SK-N-SH (cell line): Measurements from ENCODE around the gene MMP19. TPM values are rescaled to one million over a fixed set of nuclear protein-coding genes. Genes with fewer than 3 reads are reported as not detected.

Source experiments
- CTCF ChIA-PET: fragments of 300-600, 350-600 bp; formaldehyde crosslinking; extraction: SDS; loops from one replicate; lab custom pipeline; 2021; lab: Yijun Ruan, JAX
- POLR2A ChIA-PET: fragments of 350-600 bp; sonication (Branson Sonifier 250); formaldehyde crosslinking; extraction: SDS; loops from one replicate; lab custom pipeline; 2020; ENCODE audit warnings: antibody characterized with exemption, inconsistent platforms; lab: Yijun Ruan, JAX
- DNase-seq: peaks from one replicate; pipeline ENCODE4 v3.0.0; 2012
- H2AFZ ChIP-seq: fragments of 200-600 bp; sonication (generic); 2 replicates; pipeline ENCODE4 v1.8.1; 2016; ENCODE audit warnings: antibody characterized with exemption, mild to moderate bottlenecking, low read depth
- H3F3A ChIP-seq: fragments of 200-600 bp; sonication (generic); replicated peaks from 2 replicates; pipeline ENCODE3; 2016; ENCODE audit warnings: antibody characterized with exemption, mild to moderate bottlenecking; ENCODE audit not compliant: insufficient read depth
- H3K27ac ChIP-seq, 2 experiments: fragments of 200-500 bp in 1 of 2; fragments of 200-600 bp in 1 of 2; sonication (Bioruptor generic) in 1 of 2; sonication (generic), shearing (Covaris generic) in 1 of 2; 2 replicates each; pipeline versions ENCODE4 v1.5.1 to v1.6.1; 2014 to 2016; ENCODE audit warnings: low read depth in 2 of 2, inconsistent platforms in 1 of 2, low read length in 1 of 2, mild to moderate bottlenecking in 1 of 2, mixed read lengths in 1 of 2
- H3K27me3 ChIP-seq: fragments of 200-600 bp; sonication (generic), shearing (Covaris generic); 2 replicates; pipeline ENCODE4 v1.6.1; 2016; ENCODE audit warnings: mixed run types; ENCODE audit not compliant: insufficient read depth
- H3K36me3 ChIP-seq, 2 experiments: fragments of 200-500 bp in 1 of 2; fragments of 200-600 bp in 1 of 2; sonication (Bioruptor generic) in 1 of 2; sonication (generic) in 1 of 2; replicated peaks in 1 of 2; 2 replicates each; pipeline versions ENCODE3 to v1.5.1; 2014 to 2016; ENCODE audit warnings: low read length in 1 of 2, mild to moderate bottlenecking in 1 of 2; ENCODE audit not compliant: insufficient read depth in 2 of 2, control insufficient read depth in 1 of 2
- H3K4me1 ChIP-seq, 2 experiments: fragments of 200-500 bp in 1 of 2; fragments of 200-600 bp in 1 of 2; sonication (Bioruptor generic) in 1 of 2; sonication (generic), shearing (Covaris generic) in 1 of 2; 2 replicates each; pipeline versions ENCODE4 v1.5.1 to v1.6.1; 2014 to 2016; ENCODE audit warnings: low read depth in 1 of 2, low read length in 1 of 2, mixed run types in 1 of 2; ENCODE audit not compliant: insufficient read depth in 2 of 2, control insufficient read depth in 1 of 2
- H3K4me2 ChIP-seq: fragments of 200-600 bp; sonication (generic), shearing (Covaris generic); 2 replicates; pipeline ENCODE4 v1.6.1; 2017; ENCODE audit warnings: mixed run types
- H3K4me3 ChIP-seq, 2 experiments: fragments of 200-500 bp in 1 of 2; fragments of 200-600 bp in 1 of 2; sonication (Bioruptor generic) in 1 of 2; sonication (generic), shearing (Covaris generic) in 1 of 2; 2 replicates each; pipeline versions ENCODE4 v1.5.1 to v1.8.1; 2014 to 2016; ENCODE audit warnings: low read depth in 2 of 2, inconsistent platforms in 1 of 2, low read length in 1 of 2, mild to moderate bottlenecking in 1 of 2, mixed read lengths in 1 of 2, moderate library complexity in 1 of 2
- H3K79me2 ChIP-seq: fragments of 200-600 bp; sonication (generic); 2 replicates; pipeline ENCODE4 v1.8.1; 2017; ENCODE audit warnings: mild to moderate bottlenecking; ENCODE audit not compliant: insufficient read depth
- H3K9ac ChIP-seq: fragments of 200-600 bp; sonication (generic); 2 replicates; pipeline ENCODE4 v1.6.1; 2017; ENCODE audit warnings: mixed run types
- H3K9me2 ChIP-seq: fragments of 200-600 bp; sonication (generic); 2 replicates; pipeline ENCODE4 v1.6.1; 2017; ENCODE audit warnings: mixed run types
- H3K9me3 ChIP-seq: fragments of 200-600 bp; sonication (generic); 2 replicates; pipeline ENCODE4 v1.6.1; 2017; ENCODE audit warnings: mixed run types, mild to moderate bottlenecking, moderate library complexity
- H4K20me1 ChIP-seq: fragments of 200-600 bp; sonication (generic); 2 replicates; pipeline ENCODE4 v1.6.1; 2017; ENCODE audit warnings: mild to moderate bottlenecking, mixed run types; ENCODE audit not compliant: insufficient read depth
- EP300 ChIP-seq, 2 experiments: IDR thresholded peaks; 2 replicates each; pipeline versions ENCODE4 v1.4.0 to v1.6.1; 2012; ENCODE audit warnings: borderline replicate concordance in 1 of 2, low read depth in 1 of 2, low read length in 1 of 2
- FOSL2 ChIP-seq: IDR thresholded peaks from 2 replicates; pipeline ENCODE4 v1.4.0; 2012; ENCODE audit warnings: low read depth, mild to moderate bottlenecking, moderate library complexity, borderline replicate concordance
- FOXJ3 ChIP-seq: sonication (generic); formaldehyde crosslinking; IDR thresholded peaks from 2 replicates; pipeline ENCODE4 v1.5.1; 2020; ENCODE audit warnings: mild to moderate bottlenecking, missing genetic modification reagents
- IRF3 ChIP-seq: fragments of 150-350 bp; IDR thresholded peaks from 2 replicates; pipeline ENCODE4 v1.6.1; 2016; ENCODE audit warnings: mild to moderate bottlenecking, low read depth, low read length
- JUND ChIP-seq: IDR thresholded peaks from 2 replicates; pipeline ENCODE4 v1.4.0; 2012
- MEF2A ChIP-seq: IDR thresholded peaks from 2 replicates; pipeline ENCODE4 v1.4.0; 2012; ENCODE audit warnings: low read depth, borderline replicate concordance
- MXI1 ChIP-seq: IDR thresholded peaks from 2 replicates; pipeline ENCODE4 v1.6.1; 2012; ENCODE audit warnings: mild to moderate bottlenecking, low read depth, low read length, improper control_type of control experiment
- POLR2AphosphoS5 ChIP-seq: IDR thresholded peaks from 2 replicates; pipeline ENCODE4 v1.6.1; 2012; ENCODE audit warnings: low read depth, low read length
- REST ChIP-seq: IDR thresholded peaks from 2 replicates; pipeline ENCODE4 v1.6.1; 2012; ENCODE audit warnings: mild to moderate bottlenecking, low read depth, low read length, moderate library complexity
- USF2 ChIP-seq: fragments of 150-350 bp; IDR thresholded peaks from 2 replicates; pipeline ENCODE4 v1.6.1; 2017; ENCODE audit warnings: antibody characterized with exemption, low read length, low read depth, borderline replicate concordance
- WGBS: methylation state at CpG from one replicate; pipeline ENCODE4 v1.1.6; 2017; ENCODE audit warnings: low lambda C conversion rate; 5-methylcytosine and 5-hydroxymethylcytosine counted together
- polyA plus RNA-seq, 3 experiments: library from polyadenylated mRNA; depleted of rRNA; stranded (reverse); fragments of >200 nt; gene quantifications; 2 replicates each; pipeline ENCODE4 v1.2.3, GENCODE V29; 2012

MMP19 gene
- polyA plus RNA-seq, 1 of the 3 experiments (the other 2 are of a cell fraction): 5.7 TPM

DNA sequence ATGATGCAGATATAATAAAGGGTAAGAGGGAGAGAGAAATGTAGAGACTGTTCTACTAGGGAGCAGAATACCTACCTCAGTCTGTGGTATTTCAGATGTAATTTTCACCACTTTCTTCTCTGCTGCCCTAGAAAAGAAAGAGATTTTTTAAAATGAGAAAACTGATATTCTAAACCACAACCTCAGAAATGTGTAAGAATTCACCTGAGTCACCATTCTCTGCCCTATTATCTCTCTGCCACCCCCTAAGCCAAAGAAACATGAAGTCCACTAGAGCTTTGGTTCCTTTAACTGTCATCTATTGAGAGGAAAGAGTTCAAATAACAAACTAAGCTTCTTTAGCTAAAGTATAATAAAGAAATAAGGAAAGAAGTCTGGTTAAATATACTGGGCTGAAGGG is 46.8 kb downstream of the MMP19 start:
- Histone ChIP-seq H3K27me3 (no peaks in the 10 kb centered on the region), H3K9ac (no peak overlapping the region), H3K4me2 (no peak overlapping the region), H3K4me1 (no peaks in the 10 kb centered on the region), H3F3A (peaks cover 9% of the 10 kb centered on the region), H3K4me3 (no peak overlapping the region), H3K9me2 (no peaks in the 10 kb centered on the region), H3K9me3 (no peaks in the 10 kb centered on the region), H4K20me1 (no peaks in the 10 kb centered on the region; the same call in 1 of the 2 replicates), H2AFZ (no peak overlapping the region), H3K27ac (no peak overlapping the region), H3K79me2 (peaks cover 56% of the 10 kb centered on the region; the same call in 1 of the 2 replicates), H3K36me3 (peaks cover 54 to 89% of the 10 kb centered on the region in 2 experiments)
- TF ChIP-seq USF2: no peak
- no peak for TF ChIP-seq MEF2A
- no peak for TF ChIP-seq EP300 (IDR thresholded peaks at IDR 0.05; ENCODE audit: borderline replicate concordance in 1 of 2, low read depth in 1 of 2, low read length in 1 of 2)
- TF ChIP-seq FOSL2: no peak
- no peak for TF ChIP-seq JUND
- TF ChIP-seq POLR2AphosphoS5: no peak
- ChIA-PET CTCF (interaction anchor here (0.6 to 19.8 kb wide), 14 partner anchors 9 to 184 kb away, joined by 3 to 358 read pairs (median 6); partner anchors contain the start of gene GDF11), POLR2A (no interaction called here)
- no peak for DNase-seq

DNA sequence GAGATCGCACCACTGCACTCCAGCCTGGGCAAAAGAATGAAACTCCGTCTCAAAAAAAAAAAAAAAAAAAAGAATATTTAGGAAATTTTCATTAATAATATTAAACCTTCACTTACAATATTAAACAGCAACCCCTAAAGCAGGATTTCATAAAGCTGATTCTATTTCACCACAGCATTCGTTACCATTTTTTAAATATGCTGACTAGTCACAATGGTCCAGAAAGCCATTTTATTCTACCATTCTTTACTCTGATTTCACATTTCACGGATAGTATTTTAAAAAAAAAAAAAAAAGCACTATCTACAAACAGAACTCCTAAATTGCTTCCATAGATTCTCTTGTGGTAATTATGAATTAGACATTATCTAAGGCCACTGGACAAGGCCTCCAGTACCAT is 52.8 kb downstream of the MMP19 start:
- Histone ChIP-seq H4K20me1 (no peaks in the 10 kb centered on the region), H3K27me3 (no peaks in the 10 kb centered on the region), H3K36me3 (peaks cover 55 to 91% of the 10 kb centered on the region in 2 experiments), H3K79me2 (peaks cover 27% of the 10 kb centered on the region; the same call in 1 of the 2 replicates), H3F3A (peaks cover 6% of the 10 kb centered on the region), H3K27ac (no peak overlapping the region), H3K4me3 (no peak overlapping the region), H3K4me2 (no peak overlapping the region), H3K9me2 (no peaks in the 10 kb centered on the region), H3K9ac (no peak overlapping the region), H3K4me1 (no peaks in the 10 kb centered on the region), H3K9me3 (no peaks in the 10 kb centered on the region), H2AFZ (no peak overlapping the region)
- DNase-seq: no peak
- ChIA-PET CTCF (interaction anchor here (19.8 kb wide), 1 partner anchor 49 kb away, joined by 358 read pairs; the partner anchor contains the start of gene GDF11), POLR2A (no interaction called here)
- TF ChIP-seq MXI1 (no peak), EP300 (IDR thresholded peaks at IDR 0.05; ENCODE audit: borderline replicate concordance in 1 of 2, low read depth in 1 of 2, low read length in 1 of 2) (no peak), FOXJ3 (CRISPR knock-in tag) (no peak), IRF3 (no peak), REST (no peak)
- 97% methylated on average over 4 of the region's 4 CpGs for WGBS
